GM21786 (cell line): Measurements from ENCODE around the gene RNF32.
"Not testable (repeated sequence)": the region's sequence is repeated elsewhere in the genome, so short reads cannot be mapped to it uniquely, and the experiment has no call there.

Experiments
- ATAC-seq: cut with Tn5 transposase; IDR thresholded peaks from one replicate; pipeline ENCODE4 v1.9.1; 2021; ENCODE audit not compliant: unreplicated experiment

The RNF32 gene

GRCh38 chr7:156673454-156673853, 32.9 kb downstream of the RNF32 start:
- no peak for ATAC-seq

- ATAC-seq = no peak
These were observed 33.3 kb downstream of the RNF32 start for GRCh38 chr7:156673902-156674301.

- no peak for ATAC-seq
These were observed 35.1 kb downstream of the RNF32 start for GRCh38 chr7:156675721-156676120.

GRCh38 chr7:156676263-156676662, 35.7 kb downstream of the RNF32 start:
- ATAC-seq = no peak

GRCh38 chr7:156677374-156678054, 36.9 kb downstream of the RNF32 start:
- ATAC-seq = no peak

- ATAC-seq = no peak
These were observed 39.7 kb downstream of the RNF32 start for GRCh38 chr7:156680281-156680680.

GRCh38 chr7:156682928-156683327, 42.4 kb downstream of the RNF32 start:
- ATAC-seq = no peak

GRCh38 chr7:156684251-156684650, 43.7 kb downstream of the RNF32 start:
- no peak for ATAC-seq

- no peak for ATAC-seq
These were observed 44.1 kb downstream of the RNF32 start for GRCh38 chr7:156684661-156685060.

DNA sequence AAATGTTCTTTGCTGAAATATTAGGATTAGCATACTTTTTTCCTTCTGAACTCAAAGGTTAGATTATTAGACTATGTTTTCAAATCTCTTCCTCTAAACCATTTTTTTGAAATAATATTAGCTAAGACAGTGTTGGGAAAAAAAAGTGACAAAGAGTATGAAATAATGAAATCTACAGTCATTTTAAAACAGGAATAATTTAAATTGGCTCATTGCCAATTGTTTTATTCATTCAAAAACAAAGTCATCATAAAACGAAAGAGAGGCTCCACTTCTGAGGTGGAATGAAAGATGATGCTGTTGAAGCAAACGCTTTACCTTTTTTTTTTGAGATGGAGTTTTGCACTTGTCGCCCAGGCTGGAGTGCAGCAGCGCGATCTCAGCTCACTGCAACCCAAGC, 51.2 kb downstream of the RNF32 start:
- ATAC-seq = no peak

DNA sequence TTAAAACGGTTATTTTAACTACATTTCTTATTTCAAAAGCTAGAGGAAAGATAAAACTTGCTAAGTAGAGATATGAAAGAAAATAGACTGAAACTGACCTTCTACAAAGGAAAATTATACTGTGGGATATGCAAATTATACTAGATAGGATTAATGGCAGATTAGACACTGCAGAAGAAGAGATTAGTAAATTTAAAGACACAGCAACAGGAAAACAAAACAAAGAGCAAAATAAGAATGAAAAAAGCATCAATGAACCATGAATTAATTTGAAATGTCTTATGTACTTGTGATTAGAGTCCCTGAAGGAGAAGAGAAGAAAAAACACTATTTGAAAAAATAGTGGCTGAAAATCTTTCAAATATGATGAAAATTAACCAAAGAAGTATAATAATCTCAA, 52.3 kb downstream of the RNF32 start:
- no peak for ATAC-seq

DNA sequence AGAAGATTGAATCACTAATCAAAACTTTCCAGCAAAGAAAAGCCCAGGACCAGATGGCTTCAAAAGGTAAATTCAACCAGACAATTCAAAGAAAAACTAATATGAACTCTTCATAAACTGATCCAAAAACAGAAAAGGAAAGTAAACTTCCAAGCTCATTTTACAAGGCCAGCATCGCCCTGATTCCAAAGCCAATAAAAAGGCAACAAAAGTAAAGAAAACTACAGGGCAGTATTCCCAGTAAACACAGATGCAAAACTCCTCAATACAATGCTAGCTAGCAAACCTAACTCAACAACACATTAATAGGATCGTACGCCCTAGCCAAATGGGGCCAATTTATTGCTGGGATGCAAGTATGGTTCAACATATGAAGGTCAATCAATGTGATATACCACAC, 53.1 kb downstream of the RNF32 start:
- no peak for ATAC-seq

DNA sequence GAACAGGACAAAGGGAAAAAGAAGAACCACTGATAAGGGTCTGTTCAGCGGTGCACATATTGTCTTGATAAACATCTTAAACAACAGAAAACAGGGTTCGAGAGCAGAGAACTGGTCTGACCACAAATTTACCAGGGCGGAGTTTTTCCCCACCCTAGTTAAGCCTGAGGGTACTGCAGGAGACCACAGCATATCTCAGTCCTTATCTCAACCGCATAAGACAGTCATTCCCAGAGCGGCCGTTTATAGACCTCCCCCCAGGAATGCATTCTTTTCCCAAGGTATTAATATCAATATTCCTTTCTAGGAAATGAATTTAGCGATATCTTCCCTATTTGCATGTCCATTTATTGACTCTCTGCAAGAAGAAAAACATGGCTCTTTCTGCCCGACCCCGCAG, 56.7 kb downstream of the RNF32 start:
- ATAC-seq = not testable (repeated sequence)

DNA sequence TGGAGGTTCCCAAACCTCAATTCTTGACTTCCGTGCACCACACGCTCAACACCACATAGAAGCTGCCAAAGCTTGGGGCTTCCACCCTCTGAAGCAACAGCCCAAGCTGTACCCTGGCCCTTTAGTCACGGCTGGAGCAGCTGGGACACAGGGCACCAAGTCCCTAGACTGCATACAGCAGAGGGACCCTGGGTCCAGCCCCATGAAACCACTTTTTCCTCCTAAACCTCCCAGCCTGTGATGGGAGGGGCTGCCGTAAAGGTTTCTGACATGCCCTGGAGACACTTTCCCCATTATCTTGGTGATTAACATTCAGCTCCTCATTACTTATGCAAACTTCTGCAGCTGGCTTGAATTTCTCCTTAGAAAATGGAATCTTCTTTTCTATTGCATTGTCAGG, 57.9 kb downstream of the RNF32 start:
- ATAC-seq = not testable (repeated sequence)

GRCh38 chr7:156701787-156702186, 61.2 kb downstream of the RNF32 start:
- not testable (repeated sequence) for ATAC-seq

DNA sequence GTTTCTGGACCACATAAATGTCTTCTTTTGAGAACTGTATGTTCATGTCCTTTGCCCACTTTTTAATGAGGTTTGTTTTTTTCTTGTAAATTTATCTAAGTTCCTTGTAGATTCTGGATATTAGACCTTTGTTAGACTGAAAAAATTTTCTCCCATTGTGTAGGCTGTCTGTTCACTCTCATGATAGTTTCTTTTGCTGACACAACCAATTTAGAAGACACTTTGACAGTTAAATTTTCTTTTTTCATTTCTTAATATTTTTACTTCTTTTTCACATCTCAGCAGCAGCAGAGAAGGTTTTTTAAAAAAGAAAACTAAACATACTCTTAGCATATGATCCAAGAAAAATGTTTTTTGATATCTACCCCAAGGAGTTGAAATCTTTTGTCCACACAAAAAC, 61.8 kb downstream of the RNF32 start:
- ATAC-seq = no peak

GRCh38 chr7:156703209-156703608, 62.6 kb downstream of the RNF32 start:
- no peak for ATAC-seq

DNA sequence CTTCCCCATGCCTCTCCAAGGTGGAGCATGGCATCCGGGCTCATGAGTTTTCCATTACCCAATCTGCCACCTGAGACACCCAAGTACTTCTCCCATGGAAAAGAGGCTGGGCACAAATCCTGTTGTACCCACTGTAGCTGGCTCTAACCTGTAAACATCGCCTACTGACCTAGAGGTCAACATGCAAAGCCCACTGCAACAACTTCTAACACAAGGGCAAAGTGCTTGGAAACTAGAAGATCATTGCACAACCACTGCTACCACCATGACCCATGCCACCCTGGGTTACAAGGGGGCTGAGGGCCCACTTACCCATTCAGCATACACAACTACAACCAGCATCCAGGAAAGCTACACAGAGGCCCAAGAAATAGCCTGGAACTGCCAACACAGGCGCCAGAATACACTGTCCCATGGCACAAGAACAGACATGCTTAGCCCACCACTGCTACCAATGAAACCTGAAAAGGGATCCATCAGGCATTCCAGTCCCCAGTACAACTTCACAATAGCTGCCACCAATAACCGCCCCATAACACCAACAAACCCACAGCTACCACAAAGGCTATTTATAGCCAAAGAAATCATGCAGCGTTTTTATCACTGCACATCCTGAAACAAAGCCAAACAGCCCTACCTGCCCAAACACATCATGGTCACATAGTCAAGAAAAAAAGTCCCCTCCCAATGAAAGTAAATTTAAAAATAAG, 63.4 kb downstream of the RNF32 start:
- ATAC-seq = peak; percentile 50

DNA sequence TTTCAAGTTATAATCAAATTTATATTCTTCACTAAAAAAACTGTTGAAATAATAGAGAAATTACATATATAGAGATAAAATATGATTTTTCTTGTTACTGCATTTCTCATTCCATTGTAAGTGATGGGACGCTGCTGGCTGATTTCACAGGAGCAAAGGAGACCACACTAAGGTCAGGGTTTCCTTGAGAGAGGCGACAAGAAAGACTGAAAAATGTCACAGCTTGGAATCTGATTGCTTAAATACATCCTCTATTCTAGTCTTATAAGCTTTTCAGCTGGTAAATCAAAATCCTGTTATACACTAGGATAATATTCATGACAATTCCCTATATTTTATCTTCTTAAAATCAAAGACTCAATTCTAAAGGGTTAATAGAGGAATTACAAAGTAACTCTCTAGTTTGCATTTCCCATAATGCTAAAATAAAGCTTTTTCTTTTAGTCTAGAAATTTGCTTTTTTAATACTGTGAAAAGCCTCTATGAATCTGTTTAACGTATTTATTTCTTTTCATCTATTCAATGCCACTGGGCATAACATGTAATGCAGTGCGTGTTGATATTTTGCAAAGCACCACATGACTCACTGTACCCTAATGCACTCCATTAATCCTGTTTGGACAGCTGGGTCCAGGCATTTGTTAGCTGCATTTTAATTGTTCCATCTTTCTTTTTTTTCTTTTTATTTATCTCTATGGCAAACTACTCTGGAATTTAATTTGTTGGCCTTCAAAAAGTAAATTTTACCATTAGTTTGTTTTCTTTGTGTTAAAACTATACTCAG, 81.7 kb downstream of the RNF32 start:
- ATAC-seq = no peak

- no peak for ATAC-seq
These were observed 84.5 kb downstream of the RNF32 start for GRCh38 chr7:156725073-156725472.

GRCh38 chr7:156725936-156726335, 85.4 kb downstream of the RNF32 start:
- no peak for ATAC-seq
